Measurements from ENCODE around the gene TAS1R2. TPM values are rescaled to one million over a fixed set of nuclear protein-coding genes. Genes with fewer than 3 reads are reported as not detected.
A peak's percentile ranks its signal among the peaks of the same experiment; 100 is the strongest.

The TAS1R2 gene
- total and polyA plus RNA-seq, 9 of the 15 experiments (the other 6 are each of a cell fraction or from before 2014, with no cell fraction given) = not detected

GRCh38 chr1:18812453-18812939, 47.0 kb downstream of the TAS1R2 start:
- Histone ChIP-seq H3K4me3 (no peak overlapping the region), H2AFZ (ENCODE audit: low read depth, low read length) (no peak overlapping the region), H3K9me1 (ENCODE audit: control insufficient read depth, insufficient read depth, low read length) (no peaks in the 10 kb centered on the region), H3K36me3 (ENCODE audit: control insufficient read depth, insufficient read depth, low read length) (no peaks in the 10 kb centered on the region), H3K27ac (ENCODE audit: extremely low read depth, low read depth, low read length) (no peak overlapping the region), H3K79me2 (ENCODE audit: control insufficient read depth, insufficient read depth, low read length) (no peaks in the 10 kb centered on the region), H3K4me2 (ENCODE audit: insufficient read depth, low read length) (no peak overlapping the region), H3K27me3 (ENCODE audit: control insufficient read depth in 2 of 2, insufficient read depth in 2 of 2, low read length in 2 of 2) (peaks cover 0 to 19% of the 10 kb centered on the region in 2 experiments; a peak in 2 of 5 replicates), H3K9ac (ENCODE audit: insufficient read depth in 1 of 2, low read depth in 2 of 2, low read length in 2 of 2) (no peak overlapping the region), H3K4me1 (replicated peaks in 1 of 2; ENCODE audit: control insufficient read depth in 2 of 2, insufficient read depth in 2 of 2, low read length in 2 of 2) (peaks cover 11 to 19% of the 10 kb centered on the region in 2 experiments), H4K20me1 (replicated peaks; ENCODE audit: control insufficient read depth, insufficient read depth, low read length) (no peaks in the 10 kb centered on the region; the same call in 1 of the 2 replicates), H3K9me3 (replicated peaks; ENCODE audit: control insufficient read depth, insufficient read depth, low read depth, low read length) (no peaks in the 10 kb centered on the region)
- no peak for DNase-seq (ENCODE audit: extremely low read depth in 1 of 4, low spot score in 3 of 4)
- ATAC-seq = no peak
- CTCF ChIA-PET (ENCODE audit: low intra/inter-chr PET ratio) = no interaction called here
- WGBS (ENCODE audit: insufficient coverage, low coverage, missing lambda C conversion rate) = 42% methylated on average over 7 of the region's 7 CpGs
- in situ Hi-C loops (cut with MboI) (no loop called here), intact Hi-C loops (cut with micrococcal nuclease) (no loop called here)
- no TSS peak for BruUV-seq (replicated peaks)
- POLR2A ChIA-PET = no interaction called here
- FAIRE-seq = no peak
- TF ChIP-seq POU5F1 (IDR thresholded peaks at IDR 0.05; ENCODE audit: borderline replicate concordance, low read depth, low read length, partially characterized antibody) (no peak), ZNF282 (CRISPR knock-in tag; IDR thresholded peaks at IDR 0.05) (no peak), HLTF (IDR thresholded peaks at IDR 0.05) (no peak), E2F4 (CRISPR knock-in tag; IDR thresholded peaks at IDR 0.05; ENCODE audit: low read depth) (no peak), BCOR (IDR thresholded peaks at IDR 0.05) (peak; percentile 76; the same call in 1 of the 2 replicates), MEIS2 (IDR thresholded peaks at IDR 0.05; ENCODE audit: partially characterized antibody) (no peak), ZNF140 (CRISPR knock-in tag; IDR thresholded peaks at IDR 0.05) (no peak), CEBPB (tag; IDR thresholded peaks at IDR 0.05) (no peak), WHSC1 (IDR thresholded peaks at IDR 0.05; ENCODE audit: low read length) (no peak), ZNF644 (tag; IDR thresholded peaks at IDR 0.05; ENCODE audit: low read depth) (no peak), ZKSCAN8 (CRISPR knock-in tag; IDR thresholded peaks at IDR 0.05) (no peak), IRF1 (CRISPR knock-in tag; IDR thresholded peaks at IDR 0.05; ENCODE audit: borderline replicate concordance) (no peak), MTF1 (CRISPR knock-in tag; IDR thresholded peaks at IDR 0.05; ENCODE audit: borderline replicate concordance) (no peak), ZNF407 (IDR thresholded peaks at IDR 0.05; ENCODE audit: low read depth) (no peak)
